SK-N-SH (cell line): Measurements from ENCODE around the gene THYN1. TPM values are rescaled to one million over a fixed set of nuclear protein-coding genes. Genes with fewer than 3 reads are reported as not detected.

Source experiments
- CTCF ChIA-PET: fragments of 300-600, 350-600 bp; formaldehyde crosslinking; extraction: SDS; loops from one replicate; lab custom pipeline; 2021; lab: Yijun Ruan, JAX
- POLR2A ChIA-PET: fragments of 350-600 bp; sonication (Branson Sonifier 250); formaldehyde crosslinking; extraction: SDS; loops from one replicate; lab custom pipeline; 2020; ENCODE audit warnings: antibody characterized with exemption, inconsistent platforms; lab: Yijun Ruan, JAX
- DNase-seq: peaks from one replicate; pipeline ENCODE4 v3.0.0; 2012
- H2AFZ ChIP-seq: fragments of 200-600 bp; sonication (generic); 2 replicates; pipeline ENCODE4 v1.8.1; 2016; ENCODE audit warnings: antibody characterized with exemption, mild to moderate bottlenecking, low read depth
- H3F3A ChIP-seq: fragments of 200-600 bp; sonication (generic); replicated peaks from 2 replicates; pipeline ENCODE3; 2016; ENCODE audit warnings: antibody characterized with exemption, mild to moderate bottlenecking; ENCODE audit not compliant: insufficient read depth
- H3K27ac ChIP-seq, 2 experiments: fragments of 200-500 bp in 1 of 2; fragments of 200-600 bp in 1 of 2; sonication (Bioruptor generic) in 1 of 2; sonication (generic), shearing (Covaris generic) in 1 of 2; 2 replicates each; pipeline versions ENCODE4 v1.5.1 to v1.6.1; 2014 to 2016; ENCODE audit warnings: low read depth in 2 of 2, inconsistent platforms in 1 of 2, low read length in 1 of 2, mild to moderate bottlenecking in 1 of 2, mixed read lengths in 1 of 2
- H3K27me3 ChIP-seq: fragments of 200-600 bp; sonication (generic), shearing (Covaris generic); 2 replicates; pipeline ENCODE4 v1.6.1; 2016; ENCODE audit warnings: mixed run types; ENCODE audit not compliant: insufficient read depth
- H3K36me3 ChIP-seq, 2 experiments: fragments of 200-500 bp in 1 of 2; fragments of 200-600 bp in 1 of 2; sonication (Bioruptor generic) in 1 of 2; sonication (generic) in 1 of 2; replicated peaks in 1 of 2; 2 replicates each; pipeline versions ENCODE3 to v1.5.1; 2014 to 2016; ENCODE audit warnings: low read length in 1 of 2, mild to moderate bottlenecking in 1 of 2; ENCODE audit not compliant: insufficient read depth in 2 of 2, control insufficient read depth in 1 of 2
- H3K4me1 ChIP-seq, 2 experiments: fragments of 200-500 bp in 1 of 2; fragments of 200-600 bp in 1 of 2; sonication (Bioruptor generic) in 1 of 2; sonication (generic), shearing (Covaris generic) in 1 of 2; 2 replicates each; pipeline versions ENCODE4 v1.5.1 to v1.6.1; 2014 to 2016; ENCODE audit warnings: low read depth in 1 of 2, low read length in 1 of 2, mixed run types in 1 of 2; ENCODE audit not compliant: insufficient read depth in 2 of 2, control insufficient read depth in 1 of 2
- H3K4me2 ChIP-seq: fragments of 200-600 bp; sonication (generic), shearing (Covaris generic); 2 replicates; pipeline ENCODE4 v1.6.1; 2017; ENCODE audit warnings: mixed run types
- H3K4me3 ChIP-seq, 2 experiments: fragments of 200-500 bp in 1 of 2; fragments of 200-600 bp in 1 of 2; sonication (Bioruptor generic) in 1 of 2; sonication (generic), shearing (Covaris generic) in 1 of 2; 2 replicates each; pipeline versions ENCODE4 v1.5.1 to v1.8.1; 2014 to 2016; ENCODE audit warnings: low read depth in 2 of 2, inconsistent platforms in 1 of 2, low read length in 1 of 2, mild to moderate bottlenecking in 1 of 2, mixed read lengths in 1 of 2, moderate library complexity in 1 of 2
- H3K79me2 ChIP-seq: fragments of 200-600 bp; sonication (generic); 2 replicates; pipeline ENCODE4 v1.8.1; 2017; ENCODE audit warnings: mild to moderate bottlenecking; ENCODE audit not compliant: insufficient read depth
- H3K9ac ChIP-seq: fragments of 200-600 bp; sonication (generic); 2 replicates; pipeline ENCODE4 v1.6.1; 2017; ENCODE audit warnings: mixed run types
- H3K9me2 ChIP-seq: fragments of 200-600 bp; sonication (generic); 2 replicates; pipeline ENCODE4 v1.6.1; 2017; ENCODE audit warnings: mixed run types
- H3K9me3 ChIP-seq: fragments of 200-600 bp; sonication (generic); 2 replicates; pipeline ENCODE4 v1.6.1; 2017; ENCODE audit warnings: mixed run types, mild to moderate bottlenecking, moderate library complexity
- H4K20me1 ChIP-seq: fragments of 200-600 bp; sonication (generic); 2 replicates; pipeline ENCODE4 v1.6.1; 2017; ENCODE audit warnings: mild to moderate bottlenecking, mixed run types; ENCODE audit not compliant: insufficient read depth
- CHD2 ChIP-seq: fragments of 150-350 bp; IDR thresholded peaks from 2 replicates; pipeline ENCODE4 v1.6.1; 2018; ENCODE audit warnings: low read length; ENCODE audit not compliant: partially characterized antibody
- CTCF ChIP-seq: fragments of 200-600 bp; sonication (generic); IDR thresholded peaks from 2 replicates; pipeline ENCODE4 v1.6.1; 2017; ENCODE audit warnings: antibody characterized with exemption, mild to moderate bottlenecking, moderate library complexity
- ELF1 ChIP-seq: IDR thresholded peaks from 2 replicates; pipeline ENCODE4 v1.4.0; 2012
- FOSL2 ChIP-seq: IDR thresholded peaks from 2 replicates; pipeline ENCODE4 v1.4.0; 2012; ENCODE audit warnings: low read depth, mild to moderate bottlenecking, moderate library complexity, borderline replicate concordance
- IRF3 ChIP-seq: fragments of 150-350 bp; IDR thresholded peaks from 2 replicates; pipeline ENCODE4 v1.6.1; 2016; ENCODE audit warnings: mild to moderate bottlenecking, low read depth, low read length
- JUND ChIP-seq: IDR thresholded peaks from 2 replicates; pipeline ENCODE4 v1.4.0; 2012
- MEF2A ChIP-seq: IDR thresholded peaks from 2 replicates; pipeline ENCODE4 v1.4.0; 2012; ENCODE audit warnings: low read depth, borderline replicate concordance
- MXI1 ChIP-seq: IDR thresholded peaks from 2 replicates; pipeline ENCODE4 v1.6.1; 2012; ENCODE audit warnings: mild to moderate bottlenecking, low read depth, low read length, improper control_type of control experiment
- NRF1 ChIP-seq: IDR thresholded peaks from 2 replicates; pipeline ENCODE4 v1.6.1; 2012; ENCODE audit warnings: low read depth, mild to moderate bottlenecking, low read length
- RFX5 ChIP-seq: IDR thresholded peaks from 2 replicates; pipeline ENCODE4 v1.6.1; 2012; ENCODE audit warnings: mild to moderate bottlenecking, improper control_type of control experiment, low read length
- RXRA ChIP-seq: IDR thresholded peaks from 2 replicates; pipeline ENCODE4 v1.4.0; 2012; ENCODE audit warnings: low read depth, mild to moderate bottlenecking, borderline replicate concordance
- SIN3A ChIP-seq: IDR thresholded peaks from 2 replicates; pipeline ENCODE4 v1.6.1; 2012; ENCODE audit warnings: low read depth, mild to moderate bottlenecking, low read length, moderate library complexity, borderline replicate concordance
- TAF1 ChIP-seq: IDR thresholded peaks from 2 replicates; pipeline ENCODE4 v1.6.1; 2012; ENCODE audit warnings: low read depth, mild to moderate bottlenecking, low read length, moderate library complexity, borderline replicate concordance
- TCF12 ChIP-seq: IDR thresholded peaks from 2 replicates; pipeline ENCODE4 v1.4.0; 2012
- TEAD4 ChIP-seq: IDR thresholded peaks from 2 replicates; pipeline ENCODE4 v1.4.0; 2012; ENCODE audit warnings: mild to moderate bottlenecking, borderline replicate concordance; ENCODE audit not compliant: insufficient read depth
- USF2 ChIP-seq: fragments of 150-350 bp; IDR thresholded peaks from 2 replicates; pipeline ENCODE4 v1.6.1; 2017; ENCODE audit warnings: antibody characterized with exemption, low read length, low read depth, borderline replicate concordance
- YY1 ChIP-seq: IDR thresholded peaks from 2 replicates; pipeline ENCODE4 v1.4.0; 2012; ENCODE audit warnings: low read depth, mild to moderate bottlenecking
- ZBTB33 ChIP-seq: IDR thresholded peaks from 2 replicates; pipeline ENCODE4 v1.4.0; 2012; ENCODE audit warnings: low read depth, borderline replicate concordance
- WGBS: methylation state at CpG from one replicate; pipeline ENCODE4 v1.1.6; 2017; ENCODE audit warnings: low lambda C conversion rate; 5-methylcytosine and 5-hydroxymethylcytosine counted together
- polyA plus RNA-seq, 3 experiments: library from polyadenylated mRNA; depleted of rRNA; stranded (reverse); fragments of >200 nt; gene quantifications; 2 replicates each; pipeline ENCODE4 v1.2.3, GENCODE V29; 2012

THYN1 gene
- polyA plus RNA-seq, 1 of the 3 experiments (the other 2 are of a cell fraction), result 61.8 TPM

GRCh38 chr11:134223836-134224709 lies 29.1 kb downstream of the THYN1 start, which contains the start of the genes NCAPD3 and VPS26B (continued):
- TF ChIP-seq ZBTB33, result no peak
- no peak; the same call in 1 of the 2 replicates for TF ChIP-seq YY1
- TF ChIP-seq CTCF, result no peak
- 0 out of 2 replicates have a peak, but pooled peaks have one; percentile 10 for TF ChIP-seq USF2
- no peak; the same call in 1 of the 2 replicates for TF ChIP-seq ELF1

- Histone ChIP-seq H3K4me3 (peak overlapping the region; percentile 79 to 94), H2AFZ (peak overlapping the region; percentile 69; the same call in 1 of the 2 replicates), H3K4me1 (peaks cover 6 to 26% of the 10 kb centered on the region in 2 experiments; a peak in 3 of 4 replicates), H3K9me3 (no peaks in the 10 kb centered on the region), H3K36me3 (peaks cover 23 to 25% of the 10 kb centered on the region in 2 experiments), H3K27me3 (no peaks in the 10 kb centered on the region), H3K9me2 (no peaks in the 10 kb centered on the region), H3F3A (no peaks in the 10 kb centered on the region), H4K20me1 (peaks cover 4% of the 10 kb centered on the region), H3K4me2 (peak overlapping the region; percentile 88), H3K9ac (peak overlapping the region; percentile 65; the same call in 1 of the 2 replicates), H3K79me2 (peaks cover 76% of the 10 kb centered on the region), H3K27ac (no peak overlapping the region)
- CTCF ChIA-PET, result interaction anchor here (1.0 to 2.9 kb wide), 3 partner anchors 12 to 22 kb away, joined by 3 to 13 read pairs (median 6); no protein-coding TSS in a partner anchor
- no peak for DNase-seq
- POLR2A ChIA-PET, result interaction anchor here (1.0 kb wide), 1 partner anchor 155 kb away, joined by 3 read pairs; no protein-coding TSS in a partner anchor
- WGBS, result 1% methylated on average over 5 of the region's 5 CpGs
- TF ChIP-seq MEF2A (no peak), TEAD4 (no peak), SIN3A (no peak), ZBTB33 (no peak), ELF1 (no peak), TCF12 (no peak), CTCF (no peak), CHD2 (no peak), RXRA (no peak), MXI1 (no peak), RFX5 (no peak), TAF1 (no peak), FOSL2 (no peak), JUND (no peak), NRF1 (no peak), IRF3 (no peak)
Observed at GRCh38 chr11:134223121-134223520, 30.0 kb downstream of the THYN1 start.
